ENCODE results near the gene CITED1. TPM values are rescaled to one million over a fixed set of nuclear protein-coding genes. Genes with fewer than 3 reads are reported as not detected.

Gene CITED1
- total RNA-seq, 1 experiment from 2014 or later = 1.1 TPM

DNA sequence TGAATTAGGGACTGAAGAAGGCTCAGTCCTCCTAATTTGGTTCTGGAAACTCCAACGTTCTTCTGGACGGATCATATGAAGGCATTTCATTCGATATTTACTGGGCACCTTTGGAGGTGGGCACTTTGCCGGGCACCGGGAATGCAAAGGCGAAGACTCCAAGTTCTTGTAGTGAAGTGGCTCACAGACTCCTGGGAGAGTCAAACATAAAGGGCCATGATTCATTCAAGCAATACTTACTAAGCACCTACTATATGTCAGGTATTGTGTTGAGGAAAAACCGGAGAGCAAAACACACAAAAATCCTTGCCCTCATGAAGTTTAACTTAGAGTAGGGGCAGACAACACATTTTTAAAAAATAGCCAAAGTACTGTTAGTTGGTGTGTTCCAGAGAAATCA is 49.9 kb downstream of the CITED1 start:
- no peaks in the 10 kb centered on the region for H3K4me1 ChIP-seq (ENCODE audit: insufficient read depth, low read length)
- H4K20me1 ChIP-seq (ENCODE audit: control insufficient read depth, insufficient read depth, insufficient read length) = no peaks in the 10 kb centered on the region
- DNase-seq = no peak
- no peak overlapping the region for H3K9ac ChIP-seq (ENCODE audit: extremely low read depth, insufficient read length, low read length)
- no peak overlapping the region for H3K18ac ChIP-seq (ENCODE audit: insufficient read length, low read depth, low read length)
- H3K79me1 ChIP-seq (ENCODE audit: insufficient read depth, low read depth, low read length, poor library complexity, severe bottlenecking) = no peaks in the 10 kb centered on the region
- H4K5ac ChIP-seq (ENCODE audit: insufficient read length, low read depth, low read length) = no peak overlapping the region
- no peak overlapping the region for H3K27ac ChIP-seq (ENCODE audit: insufficient read length, low read depth, low read length)
- Mint-ChIP-seq H3K9me3 (peaks cover 61 to 69% of the 10 kb centered on the region in 2 experiments), H3K36me3 (ENCODE audit: insufficient read depth in 1 of 3, low read depth in 3 of 3) (peaks cover 0 to 12% (median 9%) of the 10 kb centered on the region in 3 experiments; a peak in 5 of 7 replicates), H3K27me3 (ENCODE audit: low read depth) (peaks cover 6% of the 10 kb centered on the region), H3K4me1 (peaks cover 14 to 21% of the 10 kb centered on the region in 2 experiments), H3K4me3 (peak overlapping the region; percentile 43 to 73; a peak in 4 of 5 replicates), H3K27ac (no peak overlapping the region)
- H3K23ac ChIP-seq (ENCODE audit: insufficient read length, low read depth, low read length) = no peak overlapping the region
- H3T11ph ChIP-seq (ENCODE audit: low read length) = no peak overlapping the region
- TF ChIP-seq, protein P1, sequence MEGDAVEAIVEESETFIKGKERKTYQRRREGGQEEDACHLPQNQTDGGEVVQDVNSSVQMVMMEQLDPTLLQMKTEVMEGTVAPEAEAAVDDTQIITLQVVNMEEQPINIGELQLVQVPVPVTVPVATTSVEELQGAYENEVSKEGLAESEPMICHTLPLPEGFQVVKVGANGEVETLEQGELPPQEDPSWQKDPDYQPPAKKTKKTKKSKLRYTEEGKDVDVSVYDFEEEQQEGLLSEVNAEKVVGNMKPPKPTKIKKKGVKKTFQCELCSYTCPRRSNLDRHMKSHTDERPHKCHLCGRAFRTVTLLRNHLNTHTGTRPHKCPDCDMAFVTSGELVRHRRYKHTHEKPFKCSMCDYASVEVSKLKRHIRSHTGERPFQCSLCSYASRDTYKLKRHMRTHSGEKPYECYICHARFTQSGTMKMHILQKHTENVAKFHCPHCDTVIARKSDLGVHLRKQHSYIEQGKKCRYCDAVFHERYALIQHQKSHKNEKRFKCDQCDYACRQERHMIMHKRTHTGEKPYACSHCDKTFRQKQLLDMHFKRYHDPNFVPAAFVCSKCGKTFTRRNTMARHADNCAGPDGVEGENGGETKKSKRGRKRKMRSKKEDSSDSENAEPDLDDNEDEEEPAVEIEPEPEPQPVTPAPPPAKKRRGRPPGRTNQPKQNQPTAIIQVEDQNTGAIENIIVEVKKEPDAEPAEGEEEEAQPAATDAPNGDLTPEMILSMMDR (conservative IDR thresholded peaks at IDR 0.05) = no peak
- peak overlapping the region; percentile 38 for H3K4me2 ChIP-seq (ENCODE audit: insufficient read depth, insufficient read length, low read length)
- no peak overlapping the region for H2BK5ac ChIP-seq (ENCODE audit: insufficient read length, low read length)
- no peak overlapping the region for H2AK5ac ChIP-seq (ENCODE audit: insufficient read length, low read length)
- H2BK12ac ChIP-seq (ENCODE audit: insufficient read length, low read depth, low read length) = no peak overlapping the region
- H2BK20ac ChIP-seq (ENCODE audit: low read depth, low read length, poor library complexity, severe bottlenecking) = no peak overlapping the region
- H3K27me3 ChIP-seq (ENCODE audit: insufficient read depth, low read length) = no peaks in the 10 kb centered on the region
- H2BK15ac ChIP-seq (ENCODE audit: low read depth, low read length) = no peak overlapping the region
- no peak overlapping the region for H4K91ac ChIP-seq (ENCODE audit: insufficient read length, low read depth, low read length)
- H3K56ac ChIP-seq (ENCODE audit: insufficient read length, low read depth, low read length) = no peak overlapping the region
- no peak overlapping the region for H3K14ac ChIP-seq (ENCODE audit: insufficient read depth, low read length)
- H3K23me2 ChIP-seq (ENCODE audit: insufficient read length, low read depth, low read length, poor library complexity, severe bottlenecking) = no peaks in the 10 kb centered on the region
- H2AFZ ChIP-seq (ENCODE audit: low read length) = no peak overlapping the region
- H3K79me2 ChIP-seq (ENCODE audit: insufficient read depth, low read length) = no peaks in the 10 kb centered on the region
- WGBS (ENCODE audit: extremely low coverage, insufficient read length, low lambda C conversion rate) = no CpG with 5 or more reads among the region's 7 CpGs
- no peak overlapping the region for H4K8ac ChIP-seq (replicated peaks; ENCODE audit: insufficient read length, low read depth, low read length)
- H2BK120ac ChIP-seq (ENCODE audit: low read depth, low read length, poor library complexity, severe bottlenecking) = no peak overlapping the region
- no peak overlapping the region for H3K4ac ChIP-seq (ENCODE audit: low read depth, low read length)
- H3K9me3 ChIP-seq (ENCODE audit: control insufficient read depth, low read depth, low read length) = peaks cover 8% of the 10 kb centered on the region
